ENCODE data around the gene ATP5PD. TPM values are rescaled to one million over a fixed set of nuclear protein-coding genes. Genes with fewer than 3 reads are reported as not detected.
A peak's percentile ranks its signal among the peaks of the same experiment; 100 is the strongest.

Gene ATP5PD
- total and polyA plus RNA-seq, 2 of the 13 experiments (the other 11 are each of a cell fraction or from before 2014, with no cell fraction given), result 158 to 428 TPM

DNA sequence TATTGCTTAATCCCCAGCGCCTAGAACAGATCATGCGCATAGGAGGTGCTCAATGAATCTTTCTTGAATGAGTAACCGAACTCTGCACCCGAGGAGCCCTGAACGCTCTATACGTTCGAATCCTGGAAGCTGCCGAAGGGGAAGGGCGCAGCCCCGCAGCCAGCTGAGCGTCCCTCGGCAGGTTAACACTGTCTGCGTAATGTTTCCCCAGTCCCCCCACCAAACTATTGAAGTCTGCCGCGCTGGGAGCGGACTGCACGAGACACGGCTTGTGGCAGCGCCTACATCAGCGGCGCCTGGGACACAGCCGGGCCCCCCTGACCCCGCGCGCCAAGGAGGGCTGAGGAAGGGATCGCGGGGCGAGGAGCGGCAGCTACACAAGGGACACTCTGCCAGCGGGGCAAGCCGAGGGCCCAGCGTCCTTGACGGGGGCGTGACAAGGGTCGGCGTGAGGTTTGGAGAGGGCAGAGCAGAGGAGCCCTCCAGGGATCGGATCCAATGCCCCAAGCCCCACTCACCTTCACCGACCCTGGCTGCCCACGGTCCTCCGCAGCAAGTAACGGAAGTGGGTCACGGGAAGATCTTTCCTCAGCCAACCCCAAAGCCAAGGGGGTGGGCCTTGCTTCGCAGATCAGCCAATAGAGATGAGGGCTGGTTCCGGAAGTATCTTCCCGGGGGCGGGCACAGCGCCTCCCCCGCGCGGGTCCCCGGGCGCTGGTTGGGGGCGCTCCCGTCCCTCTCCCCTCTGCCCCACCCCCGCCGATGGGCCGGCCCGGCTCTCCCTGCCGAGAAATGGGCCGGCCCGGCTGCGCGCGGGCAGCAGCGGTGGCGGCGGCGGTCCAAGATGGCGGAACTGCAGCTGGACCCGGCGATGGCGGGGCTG is at the start of gene ATP5PD, which contains the start of gene KCTD2 (continued):
- no peak for TF ChIP-seq ZNF775 (CRISPR knock-in tag; IDR thresholded peaks at IDR 0.05; ENCODE audit: borderline replicate concordance)
- peak; percentile 58 for TF ChIP-seq ZMYM3 (CRISPR knock-in tag; IDR thresholded peaks at IDR 0.05)
- TF ChIP-seq ZIK1 (CRISPR knock-in tag; IDR thresholded peaks at IDR 0.05; ENCODE audit: borderline replicate concordance, low read depth), result peak; percentile 48; the same call in 1 of the 2 replicates
- peak; percentile 45; the same call in 1 of the 2 replicates for TF ChIP-seq ZZZ3 (CRISPR knock-in tag; IDR thresholded peaks at IDR 0.05; ENCODE audit: borderline replicate concordance)
- no peak for TF ChIP-seq TBP (CRISPR knock-in tag; IDR thresholded peaks at IDR 0.05)
- TF ChIP-seq GPN1 (CRISPR knock-in tag; IDR thresholded peaks at IDR 0.05; ENCODE audit: borderline replicate concordance), result no peak
- TF ChIP-seq, protein P1, sequence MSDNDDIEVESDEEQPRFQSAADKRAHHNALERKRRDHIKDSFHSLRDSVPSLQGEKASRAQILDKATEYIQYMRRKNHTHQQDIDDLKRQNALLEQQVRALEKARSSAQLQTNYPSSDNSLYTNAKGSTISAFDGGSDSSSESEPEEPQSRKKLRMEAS (IDR thresholded peaks at IDR 0.05), result peak; percentile 67
- TF ChIP-seq, protein P2, sequence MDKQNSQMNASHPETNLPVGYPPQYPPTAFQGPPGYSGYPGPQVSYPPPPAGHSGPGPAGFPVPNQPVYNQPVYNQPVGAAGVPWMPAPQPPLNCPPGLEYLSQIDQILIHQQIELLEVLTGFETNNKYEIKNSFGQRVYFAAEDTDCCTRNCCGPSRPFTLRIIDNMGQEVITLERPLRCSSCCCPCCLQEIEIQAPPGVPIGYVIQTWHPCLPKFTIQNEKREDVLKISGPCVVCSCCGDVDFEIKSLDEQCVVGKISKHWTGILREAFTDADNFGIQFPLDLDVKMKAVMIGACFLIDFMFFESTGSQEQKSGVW (CRISPR knock-in tag; IDR thresholded peaks at IDR 0.05; ENCODE audit: borderline replicate concordance), result no peak
- TF ChIP-seq ELF4 (CRISPR knock-in tag; IDR thresholded peaks at IDR 0.05; ENCODE audit: borderline replicate concordance), result peak; percentile 82
- TF ChIP-seq ZNF781 (CRISPR knock-in tag; IDR thresholded peaks at IDR 0.05; ENCODE audit: borderline replicate concordance, not compliant biosample characterization), result no peak
- TF ChIP-seq ZNF558 (CRISPR knock-in tag; IDR thresholded peaks at IDR 0.05; ENCODE audit: borderline replicate concordance), result peak; percentile 72; the same call in 1 of the 2 replicates
- TF ChIP-seq ZNF629 (CRISPR knock-in tag; conservative IDR thresholded peaks at IDR 0.05), result 0 out of 2 replicates have a peak, but pooled peaks have one; percentile 26
- TF ChIP-seq SETDB1 (CRISPR knock-in tag; IDR thresholded peaks at IDR 0.05; ENCODE audit: borderline replicate concordance), result no peak
- TF ChIP-seq ZSCAN29 (CRISPR knock-in tag; conservative IDR thresholded peaks at IDR 0.05), result peak; percentile 56; the same call in 1 of the 2 replicates
- 0 out of 2 replicates have a peak, but pooled peaks have one; percentile 84 for TF ChIP-seq ZNF317 (CRISPR knock-in tag; IDR thresholded peaks at IDR 0.05)
- peak; percentile 74; the same call in 1 of the 2 replicates for TF ChIP-seq MXD4 (CRISPR knock-in tag; IDR thresholded peaks at IDR 0.05)
- no peak for TF ChIP-seq ZSCAN9 (CRISPR knock-in tag; IDR thresholded peaks at IDR 0.05; ENCODE audit: borderline replicate concordance)
- TF ChIP-seq ZNF761 (CRISPR knock-in tag; conservative IDR thresholded peaks at IDR 0.05), result no peak; the same call in 1 of the 2 replicates
- TF ChIP-seq SYNCRIP (IDR thresholded peaks at IDR 0.05; ENCODE audit: insufficient read depth, low read depth, low read length), result no peak
- TF ChIP-seq PPARG (CRISPR knock-in tag; conservative IDR thresholded peaks at IDR 0.05), result peak; percentile 61; the same call in 1 of the 2 replicates
- no peak for TF ChIP-seq ZNF430 (CRISPR knock-in tag; IDR thresholded peaks at IDR 0.05)
- TF ChIP-seq RBM22 (optimal IDR thresholded peaks at IDR 0.05; ENCODE audit: low read length), result no peak
- TF ChIP-seq SKI (IDR thresholded peaks at IDR 0.05; ENCODE audit: partially characterized antibody), result peak; percentile 13
- TF ChIP-seq RBM39 (IDR thresholded peaks at IDR 0.05; ENCODE audit: low read depth, low read length, poor library complexity, severe bottlenecking), result peak; percentile 77
- no peak for TF ChIP-seq PAWR (CRISPR knock-in tag; IDR thresholded peaks at IDR 0.05; ENCODE audit: borderline replicate concordance)
- TF ChIP-seq SNAI1 (CRISPR knock-in tag; IDR thresholded peaks at IDR 0.05; ENCODE audit: borderline replicate concordance), result peak; percentile 96; the same call in 1 of the 2 replicates
- TF ChIP-seq HDAC2 (CRISPR knock-in tag; IDR thresholded peaks at IDR 0.05), result peak; percentile 60; the same call in 1 of the 2 replicates
- TF ChIP-seq ISX (CRISPR knock-in tag; conservative IDR thresholded peaks at IDR 0.05), result no peak
